Loucy (cell line): ENCODE results near the gene GPHN.

Experiments
- CTCF ChIP-seq: fragments of 200-600 bp; sonication (generic); conservative IDR thresholded peaks from 2 replicates; pipeline ENCODE4 v1.5.1; 2014; ENCODE audit warnings: mild to moderate bottlenecking, antibody characterized with exemption, low read length
- EZH2phosphoT487 ChIP-seq: fragments of 200-600 bp; IDR thresholded peaks from 2 replicates; pipeline ENCODE4 v1.6.1; 2018; ENCODE audit warnings: antibody characterized with exemption, mild to moderate bottlenecking, moderate library complexity, borderline replicate concordance

DNA sequence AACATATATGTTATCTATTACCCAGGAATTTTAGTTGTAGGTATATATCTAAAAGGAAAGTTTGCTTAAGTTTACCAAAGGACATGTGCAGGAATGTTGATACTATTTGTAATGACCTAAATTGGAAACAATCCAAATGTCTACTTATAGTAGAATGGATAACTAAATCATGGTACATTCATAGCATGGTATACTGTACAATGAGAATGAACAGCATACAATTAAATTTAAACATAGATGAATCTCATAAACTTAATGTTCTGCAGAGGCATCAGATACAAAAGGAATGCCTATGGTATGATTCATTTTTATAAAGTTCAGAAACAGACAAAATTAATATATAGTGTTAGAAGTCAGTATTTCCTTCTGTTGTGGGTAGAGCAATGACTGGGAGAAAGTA lies 135.4 kb downstream of the GPHN start:
- TF ChIP-seq EZH2phosphoT487 (no peak), CTCF (no peak)
